Right lobe of liver (tissue), 4 donors: ENCODE results near the gene LSM10.

Source experiments
- POLR2A ChIP-seq: fragments of 450-650 bp; IDR thresholded peaks from one replicate; pipeline ENCODE4 v1.6.1; 2017; ENCODE audit warnings: antibody characterized with exemption, mild to moderate bottlenecking
- TF ChIP-seq, protein P1 (sequence below), 4 donors: fragments of 200-600 bp in 3 of 4; fragments of 450-650 bp in 1 of 4; IDR thresholded peaks; one replicate each; pipeline versions ENCODE4 v1.5.1 to v1.8.0; 2016 to 2022; ENCODE audit warnings: antibody characterized with exemption in 4 of 4, mild to moderate bottlenecking in 2 of 4
- donor health status: DM: no; HTN: no; CAD: no.
- donor health status: DM: no; HTN: no; CAD: no.
- donor health status: DM: no; HTN: yes; CAD: no.

GRCh38 chr1:36355811-36356210, 41.9 kb downstream of the LSM10 start:
- TF ChIP-seq, protein P1, sequence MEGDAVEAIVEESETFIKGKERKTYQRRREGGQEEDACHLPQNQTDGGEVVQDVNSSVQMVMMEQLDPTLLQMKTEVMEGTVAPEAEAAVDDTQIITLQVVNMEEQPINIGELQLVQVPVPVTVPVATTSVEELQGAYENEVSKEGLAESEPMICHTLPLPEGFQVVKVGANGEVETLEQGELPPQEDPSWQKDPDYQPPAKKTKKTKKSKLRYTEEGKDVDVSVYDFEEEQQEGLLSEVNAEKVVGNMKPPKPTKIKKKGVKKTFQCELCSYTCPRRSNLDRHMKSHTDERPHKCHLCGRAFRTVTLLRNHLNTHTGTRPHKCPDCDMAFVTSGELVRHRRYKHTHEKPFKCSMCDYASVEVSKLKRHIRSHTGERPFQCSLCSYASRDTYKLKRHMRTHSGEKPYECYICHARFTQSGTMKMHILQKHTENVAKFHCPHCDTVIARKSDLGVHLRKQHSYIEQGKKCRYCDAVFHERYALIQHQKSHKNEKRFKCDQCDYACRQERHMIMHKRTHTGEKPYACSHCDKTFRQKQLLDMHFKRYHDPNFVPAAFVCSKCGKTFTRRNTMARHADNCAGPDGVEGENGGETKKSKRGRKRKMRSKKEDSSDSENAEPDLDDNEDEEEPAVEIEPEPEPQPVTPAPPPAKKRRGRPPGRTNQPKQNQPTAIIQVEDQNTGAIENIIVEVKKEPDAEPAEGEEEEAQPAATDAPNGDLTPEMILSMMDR (IDR thresholded peaks at IDR 0.05) = no peak
- no peak for TF ChIP-seq POLR2A
